GM18498 (cell line): ENCODE data around the gene ROR2.

Experiments used
- ATAC-seq: cut with Tn5 transposase; IDR thresholded peaks from one replicate; pipeline ENCODE4 v1.9.1; 2021; ENCODE audit warnings: mild to moderate bottlenecking, moderate library complexity; ENCODE audit not compliant: unreplicated experiment

The ROR2 gene

GRCh38 chr9:91820949-91821880 lies 128.8 kb downstream of the ROR2 start:
- no peak for ATAC-seq

- ATAC-seq: no peak
Observed at GRCh38 chr9:91820126-91820750, 129.8 kb downstream of the ROR2 start.

GRCh38 chr9:91818647-91819403 lies 131.2 kb downstream of the ROR2 start:
- no peak for ATAC-seq

- no peak for ATAC-seq
Observed at GRCh38 chr9:91818225-91818585, 131.8 kb downstream of the ROR2 start.

- no peak for ATAC-seq
Observed at GRCh38 chr9:91817493-91818224, 132.4 kb downstream of the ROR2 start.

GRCh38 chr9:91817106-91817492 lies 132.9 kb downstream of the ROR2 start:
- no peak for ATAC-seq

GRCh38 chr9:91816356-91816755 lies 133.7 kb downstream of the ROR2 start:
- ATAC-seq: no peak

GRCh38 chr9:91815896-91816295 lies 134.1 kb downstream of the ROR2 start:
- ATAC-seq: no peak

GRCh38 chr9:91814753-91815152 lies 135.3 kb downstream of the ROR2 start:
- no peak for ATAC-seq

GRCh38 chr9:91814201-91814600 lies 135.8 kb downstream of the ROR2 start:
- no peak for ATAC-seq

GRCh38 chr9:91813176-91813795 lies 136.7 kb downstream of the ROR2 start:
- ATAC-seq: no peak

GRCh38 chr9:91812191-91812590 lies 137.8 kb downstream of the ROR2 start:
- ATAC-seq: no peak

GRCh38 chr9:91811024-91811909 lies 138.8 kb downstream of the ROR2 start:
- ATAC-seq: no peak

- no peak for ATAC-seq
Observed at GRCh38 chr9:91810286-91810905, 139.6 kb downstream of the ROR2 start.

- no peak for ATAC-seq
Observed at GRCh38 chr9:91809581-91810285, 140.3 kb downstream of the ROR2 start.

- ATAC-seq: no peak
Observed at GRCh38 chr9:91807643-91808246, 142.3 kb downstream of the ROR2 start.

- no peak for ATAC-seq
Observed at GRCh38 chr9:91805031-91805430, 145.0 kb downstream of the ROR2 start.
